Measurements from ENCODE around the gene LY86.

Gene LY86

GRCh38 chr6:6685249-6686040 is 96.9 kb downstream of the LY86 start:
- DNase-seq = no peak

GRCh38 chr6:6686176-6686575 is 97.7 kb downstream of the LY86 start:
- DNase-seq = no peak

GRCh38 chr6:6686748-6687601 is 98.5 kb downstream of the LY86 start:
- no peak for DNase-seq

GRCh38 chr6:6688283-6688682 is 99.8 kb downstream of the LY86 start:
- no peak for DNase-seq

GRCh38 chr6:6688951-6689350 is 100.4 kb downstream of the LY86 start:
- no peak for DNase-seq

- no peak for DNase-seq
Measured at GRCh38 chr6:6689400-6690143, 101.1 kb downstream of the LY86 start.

GRCh38 chr6:6690144-6690483 is 101.6 kb downstream of the LY86 start:
- DNase-seq = no peak

- no peak for DNase-seq
Measured at GRCh38 chr6:6694368-6694780, 105.9 kb downstream of the LY86 start.

GRCh38 chr6:6694825-6695624 is 106.5 kb downstream of the LY86 start:
- no peak for DNase-seq

GRCh38 chr6:6695625-6696276 is 107.2 kb downstream of the LY86 start:
- DNase-seq = no peak

GRCh38 chr6:6696867-6697531 is 108.5 kb downstream of the LY86 start:
- peak; percentile 74 for DNase-seq

- no peak for DNase-seq
Measured at GRCh38 chr6:6697620-6698019, 109.1 kb downstream of the LY86 start.

GRCh38 chr6:6699741-6700367 is 111.3 kb downstream of the LY86 start:
- DNase-seq = no peak

- no peak for DNase-seq
Measured at GRCh38 chr6:6700407-6701270, 112.1 kb downstream of the LY86 start.

- no peak for DNase-seq
Measured at GRCh38 chr6:6701864-6702263, 113.3 kb downstream of the LY86 start.

- no peak for DNase-seq
Measured at GRCh38 chr6:6703699-6704098, 115.2 kb downstream of the LY86 start.
